Stimulated activated CD8-positive, alpha-beta memory T cell treated with anti-CD3 and anti-CD28 coated beads, Interleukin-7, amount 100 ng/mL, for 4 hours (primary cell): ENCODE measurements around the gene TMEM51.

ENCODE experiments used
- DNase-seq, 2 donors: peaks; one replicate each; pipeline ENCODE4 v3.0.0-alpha.2; 2020; ENCODE audit warnings: low read depth in 2 of 2

The TMEM51 gene

DNA sequence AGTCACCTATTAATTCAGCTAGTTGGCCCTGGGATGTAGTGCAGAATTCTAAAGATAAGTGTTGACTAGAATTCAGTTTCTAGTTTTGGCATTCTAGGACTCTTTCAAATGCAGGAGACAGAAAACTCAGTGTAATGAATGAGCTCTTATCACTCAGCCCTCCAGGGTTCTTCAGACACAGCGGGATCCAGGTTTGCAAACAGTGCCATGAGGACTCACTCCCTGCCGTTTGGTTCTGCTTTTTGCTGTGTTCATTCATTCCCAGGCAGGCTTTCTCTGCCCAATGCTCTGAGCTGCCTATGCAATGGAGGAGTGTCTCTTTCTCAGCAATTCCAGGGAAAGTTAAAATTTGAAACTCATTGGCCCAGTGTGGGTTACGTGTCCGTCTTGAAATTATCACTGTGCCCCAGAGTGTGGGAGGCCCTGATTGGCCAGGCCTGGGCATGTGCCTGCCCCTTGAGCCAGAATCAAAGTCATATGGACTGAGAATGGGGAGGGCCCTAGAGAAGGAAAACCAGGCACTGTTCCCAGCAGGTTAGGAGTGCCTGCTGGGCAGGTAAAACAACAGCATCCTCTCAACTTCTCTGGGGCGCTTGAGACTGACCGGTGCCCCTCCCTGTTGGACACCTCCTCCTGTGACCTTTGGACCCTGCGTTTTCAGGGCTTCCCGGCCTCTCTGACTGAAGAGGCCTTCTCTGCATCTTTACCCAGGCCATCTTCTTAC, 43.4 kb downstream of the TMEM51 start:
- no peak for DNase-seq

DNA sequence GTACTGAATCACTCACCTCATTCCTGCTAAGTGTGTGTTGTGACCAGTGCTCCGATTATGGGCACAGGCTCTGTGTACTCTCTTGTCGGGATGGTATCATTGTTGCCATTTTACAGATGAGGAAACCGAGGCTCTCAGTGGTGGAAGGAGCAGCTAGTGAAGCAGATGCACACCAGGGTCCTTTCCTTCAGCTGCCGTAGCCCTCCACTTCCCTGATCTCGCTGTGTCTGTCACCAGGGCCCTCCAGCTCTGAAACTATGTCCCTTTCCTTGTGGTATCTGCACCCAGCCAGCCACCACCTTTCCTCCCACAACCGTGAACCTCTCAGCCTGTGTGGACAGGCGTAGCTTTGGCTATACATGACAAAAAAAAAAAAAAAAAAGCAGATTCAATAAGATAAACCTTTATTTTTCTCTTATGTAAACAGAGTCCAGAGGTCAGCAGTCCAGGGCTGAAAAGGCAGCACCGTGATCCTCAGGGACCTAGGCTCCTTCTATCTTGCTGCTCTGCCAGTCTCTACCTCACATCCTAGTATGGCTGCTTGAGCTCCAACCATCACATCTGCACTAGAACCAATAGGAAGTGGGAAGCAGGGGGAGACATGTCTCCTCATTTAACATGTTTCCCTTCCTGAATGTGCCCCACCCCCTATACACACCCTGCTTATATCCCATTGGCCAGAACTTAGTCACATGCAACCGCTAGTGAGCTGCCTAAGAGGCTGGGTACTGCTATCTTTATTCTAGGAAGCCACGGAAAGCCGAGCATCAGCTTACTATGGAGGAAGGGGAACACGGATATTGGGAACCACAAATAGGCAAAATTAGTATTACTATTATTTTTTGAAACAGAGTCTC, 44.3 kb downstream of the TMEM51 start:
- DNase-seq, result no peak

DNA sequence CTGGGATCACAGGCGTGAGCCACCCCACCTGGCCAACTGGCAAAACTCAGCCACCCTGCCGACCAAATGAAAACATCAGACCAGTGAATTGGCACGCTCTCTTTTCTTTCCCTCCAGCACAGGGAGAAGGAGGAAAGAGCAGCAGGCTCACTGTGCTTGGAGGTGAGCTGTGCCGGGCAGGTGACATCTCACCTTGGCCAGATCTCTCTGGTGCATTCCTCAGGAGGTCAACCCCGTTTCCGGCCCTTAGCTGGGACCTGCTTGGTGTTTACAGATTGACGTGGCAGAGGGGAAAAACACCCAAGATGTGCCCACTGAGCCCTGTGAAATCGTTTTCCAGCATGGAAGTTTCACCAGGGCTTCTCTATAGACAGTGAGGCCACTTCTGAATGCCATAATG, 45.1 kb downstream of the TMEM51 start:
- no peak for DNase-seq

DNA sequence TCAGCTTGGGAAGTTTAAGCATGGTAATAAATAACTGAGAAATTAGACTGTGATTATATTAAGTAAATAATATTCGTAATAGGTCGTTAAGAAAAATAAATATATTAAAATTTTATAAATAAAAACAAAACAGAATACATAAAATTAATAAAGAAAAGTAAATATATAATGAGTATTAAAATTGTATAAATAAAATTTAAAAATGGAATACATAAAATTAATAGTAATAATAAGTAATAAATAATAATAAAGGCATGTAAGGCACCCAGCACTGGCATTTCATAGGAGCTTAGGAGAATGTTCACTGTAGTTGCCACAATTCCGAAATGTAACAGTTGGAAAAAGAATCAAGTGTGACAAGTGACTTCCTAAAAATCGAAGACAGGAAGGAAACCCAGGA, 47.7 kb downstream of the TMEM51 start:
- no peak for DNase-seq

DNA sequence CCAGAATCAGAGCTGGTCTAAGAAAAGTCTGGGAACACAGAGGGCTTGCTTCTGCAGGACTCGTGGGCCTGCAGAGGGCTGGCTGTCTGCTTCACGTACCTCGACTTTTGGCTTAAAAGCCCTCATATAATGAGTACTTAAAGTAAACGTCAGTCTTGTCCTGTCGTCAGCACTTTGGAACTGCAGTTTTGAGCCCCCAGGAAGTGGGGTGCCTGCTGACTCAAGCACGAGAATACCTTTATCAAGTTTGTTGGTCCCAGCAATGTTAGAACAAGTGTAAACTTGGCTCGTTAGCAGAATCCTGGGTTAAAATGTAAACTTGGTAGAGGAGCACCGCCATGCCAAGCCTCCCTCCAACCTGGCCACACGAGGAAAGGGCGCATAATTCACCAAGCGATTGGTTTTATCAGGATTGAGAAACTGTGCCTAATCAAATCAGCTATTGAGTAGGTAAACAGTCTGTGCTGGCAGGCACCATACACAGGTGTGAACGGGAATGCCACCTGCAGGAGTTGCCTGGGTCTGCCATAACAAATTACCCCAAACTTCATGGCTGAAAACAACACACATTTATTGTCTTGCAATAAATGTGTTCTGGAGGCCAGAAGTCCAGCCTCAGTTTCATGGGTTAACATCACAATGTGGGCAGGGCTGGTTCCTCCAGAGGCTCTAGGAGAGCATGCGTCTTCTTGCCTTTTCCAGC, 48.5 kb downstream of the TMEM51 start:
- no peak for DNase-seq

DNA sequence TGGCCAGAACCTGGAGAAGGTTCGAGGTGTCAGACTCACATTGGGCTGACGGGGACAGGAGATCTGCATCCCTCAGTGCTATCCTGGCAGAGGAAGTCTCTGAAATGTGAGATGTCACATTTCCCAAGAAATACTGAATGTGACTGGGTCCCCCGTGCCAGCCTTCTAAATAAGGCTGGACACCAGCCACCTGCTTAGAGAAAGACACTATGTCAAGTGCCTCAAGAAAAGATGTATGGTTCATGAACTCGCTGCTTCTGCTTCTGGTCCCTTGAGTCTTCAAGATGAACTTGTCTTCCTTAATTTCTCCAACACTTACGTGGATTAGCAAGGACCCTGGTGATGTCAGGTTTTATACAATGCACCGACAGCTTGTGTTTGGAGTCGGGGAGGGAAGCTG, 51.4 kb downstream of the TMEM51 start:
- no peak for DNase-seq

DNA sequence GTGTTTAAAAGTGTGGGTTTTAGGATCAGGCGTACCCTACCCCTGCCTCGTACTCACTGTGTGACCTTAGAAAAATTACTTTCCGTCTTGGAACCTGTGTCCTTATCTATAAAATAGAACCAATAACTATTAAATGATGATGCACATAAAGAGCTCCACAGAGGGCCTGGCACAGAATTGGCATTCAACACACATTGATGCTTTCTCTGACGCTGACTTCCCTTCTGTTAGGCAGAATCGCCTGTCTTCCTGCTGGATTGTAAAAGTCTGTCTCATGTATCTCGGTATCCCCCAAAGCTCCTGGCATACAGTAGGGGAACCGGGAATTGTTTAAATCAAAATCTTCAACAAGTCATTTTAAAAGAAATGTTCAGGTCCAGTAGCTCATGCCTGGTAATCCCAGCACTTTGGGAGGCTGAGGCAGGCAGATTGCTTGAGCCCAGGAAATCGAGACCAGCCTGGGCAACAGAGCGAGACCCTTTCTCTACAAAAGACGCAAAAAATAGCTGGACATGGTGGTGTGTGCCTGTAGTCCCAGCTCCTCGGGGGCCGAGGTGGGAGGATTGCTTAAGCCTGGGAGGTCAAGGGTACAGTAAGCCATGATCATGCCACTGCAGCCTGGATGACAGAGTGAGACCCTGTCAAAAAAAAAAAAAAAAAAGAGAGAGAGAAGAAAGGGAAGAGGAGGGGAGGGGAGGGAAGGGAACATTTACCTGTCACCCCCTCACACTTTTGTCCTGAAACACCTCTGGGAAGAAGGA, 52.2 kb downstream of the TMEM51 start:
- DNase-seq, result no peak

DNA sequence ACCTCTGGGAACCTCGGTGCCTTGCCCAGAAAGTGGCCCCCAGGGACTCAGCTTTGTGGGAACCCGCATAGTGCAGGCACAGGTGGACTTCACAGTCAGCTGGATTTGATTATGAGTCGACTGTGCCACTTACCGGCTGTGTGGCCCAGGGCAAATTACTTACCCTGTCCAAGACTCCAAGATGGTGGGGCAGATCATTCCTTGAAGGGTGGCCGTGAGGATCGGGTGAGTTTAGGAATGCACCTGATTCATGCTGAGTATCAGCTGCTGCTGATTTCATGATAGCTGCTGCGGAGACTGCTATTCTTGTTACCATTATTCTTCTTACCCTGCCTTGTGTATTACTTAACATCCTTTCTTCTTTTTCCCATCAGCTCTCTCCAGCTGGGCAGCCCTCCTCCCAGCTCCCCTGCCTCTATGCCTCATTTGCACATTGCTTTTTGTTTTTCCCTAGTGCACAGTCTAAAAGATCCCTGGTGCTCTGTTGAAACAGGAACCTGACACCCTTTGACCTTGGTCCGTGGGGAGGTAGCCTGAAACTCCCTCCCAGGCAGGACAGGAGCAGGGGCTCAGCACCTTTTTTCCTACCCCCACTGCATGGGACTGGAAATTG, 53.0 kb downstream of the TMEM51 start:
- no peak for DNase-seq

DNA sequence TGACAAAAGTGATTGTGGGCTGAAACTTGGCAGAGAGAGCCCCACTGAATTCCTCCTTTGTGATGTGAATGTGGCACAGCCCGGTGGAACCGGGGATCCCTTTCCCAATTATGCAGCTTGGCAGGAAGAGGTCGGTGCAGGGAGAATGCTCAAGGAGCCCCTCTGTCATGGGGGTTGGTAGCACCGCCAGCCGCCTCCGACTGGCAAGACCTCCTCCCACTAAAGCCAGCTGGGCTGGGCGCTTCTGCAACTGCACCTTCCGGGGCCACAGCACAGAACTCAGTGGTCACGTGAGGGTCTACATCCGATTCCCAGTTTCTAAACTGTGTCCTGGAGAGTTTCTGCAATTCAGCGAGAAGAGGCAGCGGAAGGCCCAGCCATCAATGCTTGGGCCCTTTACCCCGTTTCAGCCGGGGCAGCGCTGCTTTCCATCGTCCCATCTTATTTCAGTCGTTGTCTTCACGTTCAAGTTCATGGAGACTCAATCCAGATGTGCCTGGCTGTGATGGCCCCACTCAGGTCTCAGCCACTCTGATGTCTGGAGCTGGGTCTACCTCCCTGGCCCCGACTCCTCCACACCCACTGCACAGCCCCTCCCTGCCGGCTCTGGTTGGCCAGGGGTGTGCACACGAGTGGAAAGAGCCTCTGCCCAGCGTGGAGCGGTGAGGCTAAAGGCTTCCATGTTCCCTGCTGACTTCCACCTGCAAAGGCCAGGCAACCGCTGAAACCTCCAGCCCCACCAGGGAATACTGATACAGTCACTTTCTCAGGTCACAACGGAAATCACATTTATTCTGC, 53.7 kb downstream of the TMEM51 start:
- DNase-seq, result no peak

DNA sequence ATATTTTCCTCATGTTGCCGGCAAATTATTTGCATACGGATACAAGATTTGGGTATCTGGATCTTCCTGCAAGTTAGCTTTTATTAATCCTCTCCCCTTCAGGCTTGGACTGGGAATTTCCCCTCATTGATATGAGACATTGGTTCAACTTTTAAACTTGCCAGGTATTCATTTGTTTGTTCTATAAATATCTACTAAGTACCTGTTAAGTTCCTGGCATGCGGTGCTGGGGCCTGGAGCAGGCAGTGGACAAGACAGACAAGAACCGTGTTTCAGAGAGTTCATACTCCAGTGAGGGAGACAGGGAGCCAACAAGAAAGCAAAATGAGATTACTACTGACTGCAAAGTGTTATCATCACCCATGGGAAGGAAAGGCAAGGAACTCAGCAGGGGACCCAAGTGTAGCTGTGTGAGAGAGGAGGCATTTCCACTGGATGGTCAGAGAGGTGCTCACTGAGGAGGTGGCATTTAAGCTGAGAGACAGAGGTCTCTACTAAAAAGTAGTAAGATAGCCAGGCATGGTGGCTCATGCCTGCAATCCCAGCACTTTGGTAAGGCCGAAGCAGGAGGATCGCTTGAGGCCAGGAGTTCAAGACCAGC, 54.4 kb downstream of the TMEM51 start:
- no peak for DNase-seq

DNA sequence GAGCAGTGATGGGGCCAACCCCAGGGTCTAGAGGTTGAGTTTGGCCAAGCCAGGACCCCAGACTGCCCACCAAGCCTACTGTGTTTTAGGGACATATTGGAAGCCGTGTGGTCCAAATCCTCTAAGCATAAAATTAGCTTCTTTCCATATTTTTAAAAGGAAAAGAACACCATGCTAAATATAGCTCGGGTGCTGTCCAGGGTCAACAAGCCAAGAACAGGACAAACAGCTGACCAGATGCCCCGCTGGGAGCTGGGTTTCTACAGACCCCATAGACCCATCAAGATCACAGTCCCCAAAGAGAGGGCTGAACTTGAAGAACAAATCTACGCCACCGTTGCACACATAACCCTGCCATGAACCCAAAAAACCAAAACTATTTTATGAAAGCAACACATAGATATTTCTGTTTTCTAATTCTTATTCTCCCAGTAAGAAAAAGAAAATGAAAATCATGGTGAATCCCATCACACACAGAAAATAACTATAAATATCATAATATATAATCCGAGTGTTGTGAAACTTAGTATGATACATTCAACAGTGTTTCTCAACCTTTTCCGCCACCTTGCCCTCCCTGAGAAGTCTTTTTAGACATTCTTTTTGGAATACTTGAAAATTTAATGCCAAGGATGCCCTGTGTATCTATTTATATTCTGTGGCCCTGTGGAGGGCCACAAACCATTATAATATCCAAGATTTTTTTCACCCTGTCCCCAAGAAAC, 57.3 kb downstream of the TMEM51 start:
- no peak for DNase-seq

DNA sequence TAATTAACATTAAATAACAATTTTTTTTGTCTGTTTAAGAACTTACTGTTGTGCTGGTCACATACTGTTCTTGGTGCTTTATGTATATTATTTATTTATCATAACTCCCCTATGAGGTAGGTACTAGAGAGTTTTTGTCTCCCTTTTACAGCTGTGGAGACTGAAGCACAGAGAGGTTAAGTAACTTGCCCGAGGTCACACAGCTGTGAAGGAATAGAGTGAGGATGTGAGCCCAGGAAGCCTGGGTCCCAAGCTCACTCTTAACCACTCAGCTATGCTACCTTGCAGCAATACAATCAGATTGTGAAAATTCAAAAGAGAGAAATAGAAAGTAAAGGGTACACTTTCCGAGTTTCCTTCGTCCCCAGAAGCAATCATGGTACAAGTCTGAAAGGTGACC, 57.9 kb downstream of the TMEM51 start:
- no peak for DNase-seq

DNA sequence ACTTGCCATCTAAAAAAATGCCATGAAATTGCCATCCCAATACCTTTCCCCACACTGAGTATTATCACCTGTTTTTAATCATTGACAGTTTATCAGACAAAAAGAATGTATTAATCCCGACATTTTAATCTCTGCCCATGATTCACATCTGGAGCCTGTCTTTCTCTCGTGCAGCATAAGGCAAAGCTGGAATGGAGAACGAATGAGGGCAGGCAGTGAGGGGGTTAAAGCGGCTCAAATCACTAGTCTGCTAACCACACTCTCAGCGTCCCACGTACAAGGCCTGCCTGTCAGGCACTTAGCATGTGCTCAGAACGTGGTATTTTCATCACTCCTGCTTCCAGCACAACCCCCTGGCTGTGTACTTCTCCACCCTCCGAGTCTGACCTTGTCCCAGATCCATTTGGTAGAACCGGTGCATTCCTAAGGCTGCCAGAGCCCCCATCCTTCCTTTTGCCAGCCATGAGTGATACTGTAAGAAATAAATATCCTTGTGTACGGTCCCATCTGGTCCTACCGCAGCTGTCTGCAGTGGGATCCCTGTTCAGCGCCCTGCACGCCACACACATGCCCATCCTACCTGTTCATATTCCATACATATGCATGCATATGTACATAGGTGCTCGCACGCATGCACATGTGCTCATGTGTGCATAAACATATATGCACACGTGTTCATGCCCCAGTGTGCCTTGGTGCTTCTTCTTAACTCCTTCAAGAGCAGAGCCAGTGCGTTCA, 58.8 kb downstream of the TMEM51 start:
- DNase-seq, result no peak

DNA sequence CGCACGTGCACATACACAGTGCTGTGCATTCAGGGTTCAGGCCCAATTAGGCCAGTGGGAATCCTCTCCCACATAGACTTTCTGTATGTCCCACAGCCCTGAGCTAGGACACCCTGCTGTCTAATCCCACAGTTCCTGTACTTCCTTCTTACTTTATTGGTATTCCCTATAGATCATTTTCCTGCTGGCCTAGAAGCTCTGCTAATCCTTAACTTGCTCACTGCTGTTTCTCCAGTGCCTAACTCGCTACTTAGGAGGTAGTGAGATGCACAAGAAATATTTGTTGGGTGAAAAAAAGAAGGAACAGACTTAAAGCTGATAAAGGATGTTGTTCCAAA, 59.4 kb downstream of the TMEM51 start:
- no peak for DNase-seq

DNA sequence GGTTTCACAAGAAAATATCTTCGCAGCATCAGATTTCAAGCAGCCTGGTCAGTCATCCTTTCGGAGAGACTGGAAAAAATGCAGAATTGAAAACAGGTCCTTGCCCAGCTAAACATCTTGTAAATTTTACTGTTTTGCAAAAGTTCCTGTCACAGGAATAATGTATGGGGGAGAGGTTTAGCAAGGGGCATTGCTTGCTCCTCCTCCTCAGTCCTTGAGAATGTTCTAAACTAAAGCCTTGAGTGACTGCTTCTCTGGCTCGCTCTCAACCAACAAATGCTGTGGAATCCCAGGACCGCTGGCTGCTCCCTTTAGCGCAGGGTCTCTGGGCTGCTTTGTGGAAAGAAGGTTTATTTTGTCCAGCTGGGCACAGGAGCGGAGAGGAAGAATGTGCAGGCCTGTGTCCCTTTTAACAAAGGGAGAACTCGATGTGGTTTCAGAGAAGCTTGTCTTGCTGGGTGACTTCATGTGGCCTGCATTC, 59.8 kb downstream of the TMEM51 start:
- DNase-seq, result no peak

DNA sequence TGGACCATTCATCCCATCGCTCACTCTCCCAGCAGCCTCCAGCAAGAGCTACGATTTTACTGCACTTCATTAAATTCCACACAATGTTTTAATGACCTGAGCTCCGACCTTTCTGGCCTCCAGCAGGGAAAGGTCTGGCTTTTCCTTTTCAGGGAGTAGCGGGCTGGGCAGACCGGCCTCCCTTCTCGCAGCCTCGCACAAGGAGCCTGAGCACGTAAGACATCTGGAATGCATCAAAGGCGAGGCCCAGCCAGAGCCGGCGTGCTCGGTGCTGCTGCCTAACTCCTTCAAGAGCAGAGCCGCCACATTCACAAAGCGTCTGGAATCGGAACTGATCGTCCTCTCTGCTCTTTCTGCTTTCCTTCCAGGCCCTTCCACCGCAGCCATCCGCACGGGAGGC, 61.0 kb downstream of the TMEM51 start:
- no peak for DNase-seq

DNA sequence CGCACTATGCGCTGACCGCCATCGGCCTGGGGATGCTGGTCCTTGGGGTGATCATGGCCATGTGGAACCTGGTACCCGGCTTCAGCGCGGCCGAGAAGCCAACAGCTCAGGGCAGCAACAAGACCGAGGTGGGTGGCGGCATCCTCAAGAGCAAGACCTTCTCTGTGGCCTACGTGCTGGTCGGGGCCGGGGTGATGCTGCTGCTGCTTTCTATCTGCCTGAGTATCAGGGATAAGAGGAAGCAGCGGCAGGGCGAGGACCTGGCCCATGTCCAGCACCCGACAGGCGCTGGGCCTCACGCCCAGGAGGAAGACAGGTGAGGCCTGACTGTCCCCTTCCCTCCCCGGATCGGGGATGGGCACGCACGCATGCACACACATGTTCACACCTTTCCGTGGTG, 61.6 kb downstream of the TMEM51 start:
- DNase-seq, result no peak

DNA sequence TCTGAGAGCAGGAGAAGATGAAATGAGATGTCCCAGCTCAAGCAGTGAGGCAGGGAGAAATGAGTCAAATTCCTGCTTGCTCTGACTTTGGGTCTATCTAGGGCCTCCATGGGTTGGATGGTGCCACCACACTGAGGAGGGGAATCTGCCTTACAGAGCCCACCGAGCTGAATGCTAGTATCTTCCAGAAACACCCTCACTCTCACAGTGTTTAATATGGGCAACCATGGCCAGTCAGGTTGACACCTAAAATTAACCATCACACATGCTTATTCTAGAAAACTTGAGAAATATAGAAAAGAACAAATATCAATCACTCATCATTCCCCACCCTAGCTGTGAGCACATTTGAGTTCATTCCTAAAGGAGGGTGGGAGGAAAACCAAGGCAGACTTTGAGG, 64.1 kb downstream of the TMEM51 start:
- DNase-seq, result no peak
